ENCODE results near the gene EYA2. TPM values are rescaled to one million over a fixed set of nuclear protein-coding genes. Genes with fewer than 3 reads are reported as not detected.

EYA2 gene
- total and polyA plus RNA-seq, 12 donors, result 0.54 to 2.2 (median 1.4) TPM

DNA sequence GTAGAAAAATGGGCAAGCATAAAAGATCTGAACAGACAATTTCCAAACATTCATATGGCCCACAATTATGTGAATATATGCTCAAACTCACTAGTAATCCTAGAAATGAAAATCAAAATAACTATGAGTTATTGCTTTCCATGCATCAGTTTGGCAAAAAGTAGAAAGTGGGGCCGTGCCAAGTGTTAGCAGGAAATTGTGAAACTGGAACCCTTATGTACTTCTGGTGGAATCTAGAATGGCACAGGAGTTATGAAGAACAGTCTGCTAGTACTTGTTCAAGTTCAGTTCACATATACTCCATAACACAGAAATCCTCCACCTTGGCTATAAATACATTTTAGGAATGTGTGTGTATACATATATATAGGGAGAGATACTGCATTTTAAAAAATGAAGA, 89.8 kb downstream of the EYA2 start:
- Histone ChIP-seq H3K27me3 (no peaks in the 10 kb centered on the region), H3K36me3 (replicated peaks in 1 of 2) (no peaks in the 10 kb centered on the region), H3K9me3 (replicated peaks in 1 of 3) (no peaks in the 10 kb centered on the region), H3K4me3 (no peak overlapping the region), H3K27ac (no peak overlapping the region), H3K4me1 (replicated peaks in 1 of 2) (no peaks in the 10 kb centered on the region)
- no peak for TF ChIP-seq POLR2A (IDR thresholded peaks at IDR 0.05)
- TF ChIP-seq, protein P1, sequence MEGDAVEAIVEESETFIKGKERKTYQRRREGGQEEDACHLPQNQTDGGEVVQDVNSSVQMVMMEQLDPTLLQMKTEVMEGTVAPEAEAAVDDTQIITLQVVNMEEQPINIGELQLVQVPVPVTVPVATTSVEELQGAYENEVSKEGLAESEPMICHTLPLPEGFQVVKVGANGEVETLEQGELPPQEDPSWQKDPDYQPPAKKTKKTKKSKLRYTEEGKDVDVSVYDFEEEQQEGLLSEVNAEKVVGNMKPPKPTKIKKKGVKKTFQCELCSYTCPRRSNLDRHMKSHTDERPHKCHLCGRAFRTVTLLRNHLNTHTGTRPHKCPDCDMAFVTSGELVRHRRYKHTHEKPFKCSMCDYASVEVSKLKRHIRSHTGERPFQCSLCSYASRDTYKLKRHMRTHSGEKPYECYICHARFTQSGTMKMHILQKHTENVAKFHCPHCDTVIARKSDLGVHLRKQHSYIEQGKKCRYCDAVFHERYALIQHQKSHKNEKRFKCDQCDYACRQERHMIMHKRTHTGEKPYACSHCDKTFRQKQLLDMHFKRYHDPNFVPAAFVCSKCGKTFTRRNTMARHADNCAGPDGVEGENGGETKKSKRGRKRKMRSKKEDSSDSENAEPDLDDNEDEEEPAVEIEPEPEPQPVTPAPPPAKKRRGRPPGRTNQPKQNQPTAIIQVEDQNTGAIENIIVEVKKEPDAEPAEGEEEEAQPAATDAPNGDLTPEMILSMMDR (IDR thresholded peaks at IDR 0.05), result no peak
- no peak for DNase-seq
- WGBS, 4 donors, result 50 to 76% (median 61%) methylated on average over 1 of the region's 1 CpG
- intact Hi-C loops (cut with DNase I), result no loop called here

GRCh38 chr20:46985250-46985649, 90.6 kb downstream of the EYA2 start:
- Histone ChIP-seq H3K27me3 (no peaks in the 10 kb centered on the region), H3K9me3 (replicated peaks in 1 of 3) (no peaks in the 10 kb centered on the region), H3K27ac (no peak overlapping the region), H3K36me3 (replicated peaks in 1 of 2) (no peaks in the 10 kb centered on the region), H3K4me3 (no peak overlapping the region), H3K4me1 (replicated peaks in 1 of 2) (no peaks in the 10 kb centered on the region)
- intact Hi-C loops (cut with DNase I), result no loop called here
- TF ChIP-seq POLR2A (IDR thresholded peaks at IDR 0.05), result no peak
- TF ChIP-seq, protein P1 (IDR thresholded peaks at IDR 0.05), result no peak
- WGBS, 4 donors, result 64 to 75% (median 73%) methylated on average over 2 of the region's 2 CpGs
- no peak for DNase-seq

GRCh38 chr20:46985671-46986070, 91.0 kb downstream of the EYA2 start:
- TF ChIP-seq, protein P1 (IDR thresholded peaks at IDR 0.05), result no peak
- Histone ChIP-seq H3K27me3 (no peaks in the 10 kb centered on the region), H3K4me1 (replicated peaks in 1 of 2) (no peaks in the 10 kb centered on the region), H3K9me3 (replicated peaks in 1 of 3) (no peaks in the 10 kb centered on the region), H3K36me3 (replicated peaks in 1 of 2) (no peaks in the 10 kb centered on the region), H3K4me3 (no peak overlapping the region), H3K27ac (no peak overlapping the region)
- DNase-seq, result no peak
- intact Hi-C loops (cut with DNase I), result no loop called here
- WGBS, 4 donors, result 66 to 82% (median 81%) methylated on average over 2 of the region's 2 CpGs

DNA sequence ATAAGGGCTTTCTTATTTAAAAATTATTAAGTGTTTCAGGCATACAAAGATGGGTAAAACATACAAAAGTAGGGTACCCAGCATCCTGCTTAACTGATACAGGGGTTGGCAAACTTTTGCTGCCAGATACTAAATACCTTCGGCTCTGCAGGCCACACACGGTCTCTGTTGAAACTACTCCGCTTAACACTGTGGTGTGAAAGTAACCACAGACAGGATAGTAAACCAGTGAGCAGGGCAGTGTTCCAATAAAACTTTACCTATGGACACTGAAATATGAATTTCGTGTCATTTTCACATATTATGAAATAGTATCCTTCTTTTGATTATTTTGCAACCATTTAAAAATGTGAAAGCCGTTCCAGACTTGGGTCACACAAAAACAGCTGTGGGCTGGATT, 92.4 kb downstream of the EYA2 start:
- intact Hi-C loops (cut with DNase I), result no loop called here
- no peaks in the 10 kb centered on the region for H3K27me3 ChIP-seq
- no peak for DNase-seq
- 73 to 78% (median 76%) methylated on average over 5 of the region's 5 CpGs for WGBS, 4 donors
- H3K9me3 ChIP-seq (replicated peaks in 1 of 3), result no peaks in the 10 kb centered on the region
- no peaks in the 10 kb centered on the region for H3K4me1 ChIP-seq (replicated peaks in 1 of 2)
- H3K36me3 ChIP-seq (replicated peaks in 1 of 2), result no peaks in the 10 kb centered on the region
- no peak overlapping the region for H3K27ac ChIP-seq
- TF ChIP-seq POLR2A (IDR thresholded peaks at IDR 0.05), result no peak
- TF ChIP-seq, protein P1 (IDR thresholded peaks at IDR 0.05), result no peak
- H3K4me3 ChIP-seq, result no peak overlapping the region

All from adrenal gland (tissue), 12 donors.